Daoy (cell line): ENCODE results near the gene SMIM3. TPM values are rescaled to one million over a fixed set of nuclear protein-coding genes. Genes with fewer than 3 reads are reported as not detected.
"Not testable (repeated sequence)": the region's sequence is repeated elsewhere in the genome, so short reads cannot be mapped to it uniquely, and the experiment has no call there.

Experiments used
- DNase-seq: peaks from one replicate; pipeline ENCODE4 v3.0.0-alpha.2; 2015; ENCODE audit warnings: low read depth
- total RNA-seq: library from RNA; depleted of rRNA; stranded (reverse); fragments of >200 nt; shearing (Covaris generic); gene quantifications from 2 replicates; pipeline ENCODE4 v1.2.3, GENCODE V29; 2014; rRNA removed

Gene SMIM3, protein sequence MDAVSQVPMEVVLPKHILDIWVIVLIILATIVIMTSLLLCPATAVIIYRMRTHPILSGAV
- total RNA-seq = 41.9 and 47.1 TPM in 2 replicates

DNA sequence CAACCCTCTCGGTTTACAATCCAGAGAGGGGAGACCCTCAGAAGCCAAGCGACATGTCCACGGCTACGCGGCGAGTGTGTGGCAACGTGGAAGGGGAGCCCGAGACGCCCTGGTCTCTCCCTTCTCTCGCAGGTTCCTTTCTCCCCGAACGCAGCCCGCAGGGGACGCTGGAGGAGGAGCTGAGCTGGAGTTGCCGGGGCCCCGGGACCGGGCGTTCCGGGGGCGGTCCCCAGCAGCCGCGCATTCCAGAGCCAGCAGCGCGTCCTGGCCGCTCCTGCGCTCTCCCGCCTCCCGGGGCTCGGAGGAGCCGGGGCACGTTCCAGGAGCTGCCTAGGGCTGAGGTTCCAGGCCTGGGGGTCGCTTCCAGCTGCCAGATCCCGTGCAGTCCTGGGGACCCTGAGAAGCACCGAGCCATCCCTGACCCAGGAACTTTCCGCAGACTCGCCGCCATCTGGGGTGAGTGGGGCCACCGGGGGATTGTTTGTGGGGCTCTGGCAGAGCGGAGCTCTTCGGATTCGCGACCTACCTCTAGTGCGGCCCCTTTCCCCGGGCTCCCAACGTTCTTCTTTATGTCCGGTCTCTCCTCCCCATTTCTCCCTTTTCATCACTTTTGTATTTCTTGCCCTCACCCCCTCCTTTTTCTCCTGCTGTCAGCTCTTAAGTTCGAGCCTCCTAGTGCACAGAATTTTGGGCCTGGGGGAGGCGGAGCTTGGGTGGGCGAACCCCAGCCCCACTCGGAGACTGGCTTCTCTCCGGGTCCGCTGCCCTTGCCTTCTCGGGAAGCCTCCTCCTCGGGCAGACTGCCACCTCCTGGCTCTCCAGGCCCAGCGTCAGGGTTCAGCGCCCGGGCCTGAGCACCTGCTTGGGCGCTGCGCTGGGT lies at the start of gene SMIM3:
Gene SMIM3, plus strand, starts transcription at position 241 of the 880 bp plus-strand sequence. CDS start 16,684 bp downstream, outside the sequence.
- peak; percentile 81 for DNase-seq

DNA sequence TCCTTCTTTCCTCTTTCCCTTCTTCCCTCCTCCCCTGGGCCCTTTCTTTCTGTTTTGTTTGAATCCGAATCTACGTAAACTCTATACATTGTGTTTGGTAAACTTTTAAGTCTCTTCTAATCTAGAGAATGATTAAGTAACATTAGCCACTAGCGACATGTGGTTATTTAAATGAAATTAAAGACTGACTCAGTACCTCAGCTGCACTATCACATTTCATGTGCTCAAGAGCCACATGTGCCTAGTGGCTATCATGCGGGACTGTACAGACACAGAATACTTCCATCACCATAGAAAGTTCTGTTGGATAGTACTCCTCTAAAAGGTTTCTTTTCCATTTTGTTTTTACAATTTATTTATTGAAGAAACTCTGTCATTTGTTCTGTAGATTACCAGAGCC lies 48.7 kb upstream of the SMIM3 start:
- DNase-seq = no peak

DNA sequence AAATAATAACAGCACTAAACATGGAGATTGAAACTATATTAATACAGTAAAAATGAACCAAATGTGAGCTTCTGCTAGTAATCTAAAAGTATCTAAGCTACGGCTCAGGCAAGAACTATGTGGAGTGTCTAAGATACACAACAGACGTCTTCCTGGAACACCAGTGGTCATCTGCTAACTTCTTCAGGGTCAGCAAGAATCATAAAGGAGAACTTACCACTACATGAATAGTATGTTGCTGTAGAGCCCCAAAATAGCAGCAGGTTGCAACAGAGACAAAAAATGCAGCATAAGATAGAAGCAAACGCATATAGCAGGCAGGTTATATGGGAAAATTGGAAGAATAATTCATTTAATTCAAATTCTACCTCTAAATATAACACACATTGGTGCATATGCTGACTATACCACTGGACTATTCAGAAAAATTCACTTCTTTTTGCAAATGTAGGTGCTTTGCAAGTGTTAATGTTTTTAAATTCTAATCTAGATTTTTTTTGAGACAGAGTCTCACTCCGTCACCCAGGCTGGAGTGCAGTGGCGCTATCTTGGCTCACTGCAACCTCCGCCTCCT lies 46.8 kb upstream of the SMIM3 start:
- DNase-seq = no peak

- peak; percentile 7 for DNase-seq
These were observed 43.8 kb upstream of the SMIM3 start for GRCh38 chr5:150734579-150735384.

DNA sequence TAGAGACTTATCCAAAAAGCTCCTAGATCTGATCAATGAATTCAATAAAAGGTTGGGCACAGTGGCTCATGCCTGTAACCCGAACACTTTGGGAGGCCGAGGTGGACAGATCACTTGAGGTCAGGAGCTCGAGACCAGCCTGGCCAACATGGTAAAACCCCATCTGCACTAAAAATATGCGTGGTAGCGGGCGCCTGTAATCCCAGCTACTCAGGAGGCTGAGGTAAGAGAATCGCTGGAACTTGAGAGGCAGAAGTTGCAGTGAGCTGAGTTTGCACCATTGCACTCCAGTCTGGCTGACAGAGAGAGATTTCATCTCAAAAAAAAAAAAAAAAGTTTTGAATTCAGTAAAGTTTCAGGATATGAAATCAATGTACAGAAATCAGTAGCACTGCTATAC lies 39.7 kb upstream of the SMIM3 start:
- no peak for DNase-seq

- DNase-seq = no peak
These were observed 37.6 kb upstream of the SMIM3 start for GRCh38 chr5:150740992-150741391.

DNA sequence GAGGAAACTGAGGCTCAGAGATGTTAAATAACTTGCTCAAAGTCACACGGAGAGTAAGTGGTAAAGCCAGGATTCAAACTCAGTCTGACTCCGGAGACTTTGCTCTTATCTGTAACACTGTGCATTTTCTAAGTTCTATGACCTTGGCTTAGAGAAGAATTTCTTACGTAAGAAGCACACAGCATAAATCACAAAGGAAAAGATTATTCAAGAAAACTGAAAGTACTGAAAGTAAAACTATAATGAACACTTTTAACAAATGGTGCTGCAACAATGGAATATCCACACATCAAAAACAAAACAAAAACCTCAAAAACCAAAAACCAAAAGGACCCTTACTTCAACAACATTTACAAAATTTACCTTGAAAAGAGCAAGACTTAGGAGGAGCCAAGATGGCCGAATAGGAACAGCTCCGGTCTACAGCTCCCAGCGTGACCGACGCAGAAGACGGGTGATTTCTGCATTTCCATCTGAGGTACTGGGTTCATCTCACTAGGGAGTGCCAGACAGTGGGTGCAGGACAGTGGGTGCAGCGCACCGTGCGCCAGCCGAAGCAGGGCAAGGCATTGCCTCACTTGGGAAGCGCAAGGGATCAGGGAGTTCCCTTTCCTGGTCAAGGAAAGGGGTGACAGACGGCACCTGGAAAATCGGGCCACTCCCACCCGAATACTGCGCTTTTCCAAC lies 36.0 kb upstream of the SMIM3 start:
- not testable (repeated sequence) for DNase-seq

GRCh38 chr5:150743142-150743488 lies 35.4 kb upstream of the SMIM3 start:
- not testable (repeated sequence) for DNase-seq

DNA sequence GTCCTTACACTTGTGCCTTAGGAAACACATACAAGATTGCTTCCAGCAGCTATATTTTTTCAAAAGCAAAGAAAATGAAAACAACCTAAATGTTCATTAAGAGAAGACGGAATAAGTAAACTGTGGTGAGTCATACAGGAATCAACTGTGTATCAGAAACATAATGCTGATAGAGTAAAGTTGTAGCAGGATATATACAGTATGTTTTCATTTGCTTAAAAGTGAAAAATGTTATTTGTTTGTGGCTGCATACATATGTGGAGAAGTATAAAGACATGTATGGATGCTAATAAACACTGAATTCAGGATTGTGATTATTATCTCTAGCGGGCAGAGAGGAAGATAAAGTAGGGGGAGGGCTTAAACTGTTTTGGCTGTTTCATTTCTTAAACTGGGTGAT lies 28.1 kb upstream of the SMIM3 start:
- DNase-seq = no peak

DNA sequence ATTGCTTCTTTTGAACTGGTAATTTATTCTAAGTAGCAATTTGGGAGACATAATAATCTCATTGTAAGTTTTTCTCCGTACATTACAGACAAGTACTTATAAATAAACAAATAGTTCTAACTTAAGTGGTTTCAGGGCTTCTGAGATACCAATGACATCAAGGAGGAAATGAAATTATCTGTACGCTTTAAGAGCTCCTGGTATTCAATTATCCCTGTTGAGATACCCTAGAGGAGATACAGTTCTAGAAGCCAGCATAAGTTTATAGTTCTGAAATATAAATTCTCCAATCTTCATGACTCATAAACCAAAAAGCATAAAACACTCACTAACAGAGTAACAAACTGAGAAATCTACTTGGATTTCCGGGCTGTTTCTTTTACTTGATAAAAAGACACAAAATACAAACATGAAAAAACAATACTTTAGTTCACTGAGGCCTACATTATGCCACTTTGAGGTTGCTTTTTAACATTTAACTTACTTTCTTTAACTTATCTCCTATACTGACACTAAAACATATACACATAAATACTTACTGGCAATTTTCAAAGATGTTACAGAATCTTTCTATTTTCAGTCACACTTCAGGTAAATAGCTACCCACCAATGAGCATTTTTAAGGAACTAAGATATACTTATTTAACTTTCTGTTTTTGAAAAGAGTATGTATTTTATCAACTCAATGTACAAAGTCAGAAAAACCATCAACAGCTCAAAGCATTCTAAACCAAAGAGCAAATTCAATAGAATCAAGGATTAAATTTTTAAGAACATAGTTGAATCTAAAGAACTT lies 27.3 kb upstream of the SMIM3 start:
- DNase-seq = no peak

GRCh38 chr5:150753463-150753862 lies 25.1 kb upstream of the SMIM3 start:
- DNase-seq = no peak

- DNase-seq = no peak
These were observed 24.7 kb upstream of the SMIM3 start for GRCh38 chr5:150753863-150754262.

- DNase-seq = no peak
These were observed 21.4 kb upstream of the SMIM3 start for GRCh38 chr5:150757087-150757649.

- DNase-seq = no peak
These were observed 20.4 kb upstream of the SMIM3 start for GRCh38 chr5:150758203-150758530.

DNA sequence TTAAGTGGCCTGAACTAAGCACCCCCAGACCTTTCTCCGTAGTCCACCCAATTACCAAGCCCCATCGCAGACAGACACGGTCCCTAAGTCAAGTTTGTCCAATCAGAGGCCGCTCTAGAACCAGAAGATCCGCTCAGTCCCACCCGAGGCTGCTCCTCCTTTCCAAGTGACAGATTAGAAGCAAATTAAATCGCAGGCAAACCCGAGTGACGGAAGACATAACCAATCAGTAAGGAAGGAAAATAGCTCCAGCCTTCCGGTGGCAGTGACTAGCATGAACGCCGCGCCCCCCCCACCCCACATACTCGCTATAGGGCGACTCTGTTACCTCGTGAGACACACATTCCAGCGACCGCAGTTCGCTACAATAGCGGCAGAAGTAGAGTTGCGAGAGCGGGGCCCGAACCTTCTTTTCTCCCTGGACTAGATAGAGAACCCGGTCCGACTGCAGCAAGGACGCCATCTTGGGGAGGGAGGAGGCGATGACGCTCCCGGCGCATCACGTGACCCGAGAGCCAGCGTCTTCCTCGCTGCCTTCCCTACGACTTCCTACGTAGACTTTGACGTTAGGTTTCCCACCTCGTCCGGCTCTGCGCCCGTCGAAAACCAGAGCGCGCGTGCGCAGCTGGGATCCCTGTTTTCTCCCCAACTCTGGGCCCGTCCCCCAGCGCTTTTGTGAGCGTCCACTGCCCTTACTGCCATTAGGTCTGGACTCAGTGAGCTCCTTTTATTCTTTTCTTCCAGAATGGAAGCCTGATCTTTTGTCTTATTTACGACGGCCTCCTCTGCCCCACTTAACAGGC lies 19.8 kb upstream of the SMIM3 start, which contains the start of gene DCTN4:
Gene DCTN4, minus strand, starts transcription at position 487 of the 803 bp plus-strand sequence. Its CDS starts 24 bp downstream, at position 463.
- peak; percentile 99 for DNase-seq

DNA sequence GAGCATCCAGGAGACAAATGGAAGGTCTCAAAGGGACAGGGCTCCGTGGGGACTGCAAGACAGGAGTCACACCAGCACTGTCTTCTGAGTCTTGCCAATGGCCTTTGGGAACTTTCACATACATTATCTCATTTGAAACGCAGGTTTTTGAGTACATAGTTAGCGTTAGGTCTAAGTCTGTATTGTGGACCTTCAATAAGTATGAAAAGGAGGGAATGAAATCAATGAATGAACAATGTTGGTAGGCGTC lies 19.3 kb upstream of the SMIM3 start:
- no peak for DNase-seq

DNA sequence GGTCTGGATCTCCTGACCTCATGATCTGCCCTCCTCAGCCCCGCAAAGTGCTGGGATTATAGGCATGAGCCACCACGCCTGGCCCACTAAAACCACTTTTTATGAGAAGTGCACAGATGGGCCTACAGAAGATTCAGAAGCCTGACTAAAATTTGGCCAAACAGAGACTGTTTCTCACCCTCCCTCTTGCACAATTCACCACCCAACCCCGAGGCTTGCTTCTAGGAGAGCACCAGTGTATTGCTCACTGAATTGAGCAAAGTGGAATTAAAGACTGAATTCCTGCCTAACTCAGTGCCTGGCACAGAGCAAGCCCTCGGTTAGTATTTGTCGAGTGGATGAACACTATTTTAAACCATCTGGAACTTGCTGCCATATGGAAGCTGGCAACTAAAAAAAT lies 16.3 kb upstream of the SMIM3 start:
- DNase-seq = no peak

DNA sequence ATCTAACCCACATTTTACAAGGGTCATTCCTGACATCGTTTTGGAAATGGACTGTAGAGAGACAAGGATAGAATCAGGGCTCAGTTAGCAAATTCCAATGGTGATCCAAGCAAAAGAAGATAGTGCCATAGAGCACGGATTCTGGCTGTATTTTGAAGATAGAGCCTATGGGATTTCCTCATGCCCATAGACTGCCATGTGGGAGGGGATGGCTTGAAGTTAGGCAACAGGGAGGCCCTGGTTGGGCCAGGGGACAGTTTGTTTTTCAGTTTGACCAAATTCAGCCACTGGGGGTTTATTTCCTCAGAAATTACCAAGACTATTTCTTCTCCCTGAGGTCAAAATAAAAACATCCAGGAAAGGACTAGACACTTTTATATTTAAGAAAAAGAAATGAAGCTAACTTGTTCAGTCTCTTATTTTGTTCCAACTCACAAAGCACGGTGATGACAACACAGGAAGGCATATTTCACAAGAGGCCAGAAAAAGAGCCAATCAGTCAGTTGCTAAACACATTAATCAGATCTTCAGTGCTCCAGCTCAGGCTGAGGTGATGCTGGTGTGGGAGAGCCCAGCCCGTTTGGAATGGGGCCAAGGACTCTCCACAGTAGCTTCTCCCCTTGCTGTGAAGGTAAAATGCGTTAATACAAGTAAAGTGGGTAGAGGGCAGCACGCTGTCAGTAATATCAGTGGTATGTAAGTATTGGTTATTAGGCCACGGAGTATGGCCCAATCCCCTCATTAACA lies 15.4 kb upstream of the SMIM3 start:
- DNase-seq = peak; percentile 79

DNA sequence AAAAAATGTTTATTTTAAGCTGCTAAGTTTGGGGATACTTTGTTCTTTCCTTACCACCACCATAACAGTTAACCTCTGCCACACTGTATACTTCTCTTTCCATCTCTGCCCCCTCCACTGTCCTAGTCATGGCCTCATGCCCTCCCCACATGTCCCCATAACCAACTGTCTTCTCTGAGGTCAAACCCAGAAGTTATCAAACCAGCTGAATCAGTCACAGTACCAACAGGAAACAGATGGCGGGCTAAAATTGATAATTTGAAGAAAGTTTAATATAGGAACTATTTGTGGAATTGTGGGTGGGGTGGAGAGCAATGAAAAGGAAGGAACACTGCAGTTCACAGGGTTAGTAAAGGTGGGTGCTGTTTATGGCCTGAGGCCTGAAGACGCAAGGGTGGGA lies 14.0 kb upstream of the SMIM3 start:
- no peak for DNase-seq
